Measurements from ENCODE around the gene DENND4A.

- TF ChIP-seq CTCF (IDR thresholded peaks at IDR 0.05): no peak
- no peak for TF ChIP-seq EP300 (IDR thresholded peaks at IDR 0.05)
- TF ChIP-seq POLR2A (IDR thresholded peaks at IDR 0.05): no peak
These were observed 42.6 kb upstream of the DENND4A start for GRCh38 chr15:65834603-65835282.
